ENCODE results near the gene MARF1.
"Not testable (repeated sequence)": the region's sequence is repeated elsewhere in the genome, so short reads cannot be mapped to it uniquely, and the experiment has no call there.

MARF1 gene

GRCh38 chr16:15598648-15599190, 44.2 kb downstream of the MARF1 start:
- DNase-seq = no peak

GRCh38 chr16:15597822-15598647, 44.9 kb downstream of the MARF1 start:
- no peak for DNase-seq

DNA sequence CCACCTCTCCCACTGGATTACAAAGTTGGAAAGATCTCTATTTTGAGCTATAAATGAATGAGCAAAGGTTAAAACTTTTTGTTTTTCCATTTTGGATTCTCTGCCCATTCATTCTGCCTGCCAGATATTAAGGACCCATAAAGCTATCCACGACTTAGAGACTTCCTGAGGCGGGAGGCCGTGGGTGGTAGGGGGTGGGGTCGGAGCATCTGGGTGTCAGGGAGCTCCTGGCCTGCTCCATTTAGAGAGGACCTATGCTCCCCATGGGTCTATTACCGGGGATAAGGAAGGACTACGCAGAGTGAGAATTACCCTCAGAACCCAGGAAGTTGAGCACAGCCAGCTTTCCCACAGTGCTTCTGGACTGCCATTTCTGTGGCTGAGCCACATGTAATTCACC, 45.8 kb downstream of the MARF1 start:
- no peak for DNase-seq

- DNase-seq = no peak
Measured at GRCh38 chr16:15594711-15595320, 48.1 kb downstream of the MARF1 start.

- DNase-seq = no peak
Measured at GRCh38 chr16:15593235-15593634, 49.7 kb downstream of the MARF1 start.

DNA sequence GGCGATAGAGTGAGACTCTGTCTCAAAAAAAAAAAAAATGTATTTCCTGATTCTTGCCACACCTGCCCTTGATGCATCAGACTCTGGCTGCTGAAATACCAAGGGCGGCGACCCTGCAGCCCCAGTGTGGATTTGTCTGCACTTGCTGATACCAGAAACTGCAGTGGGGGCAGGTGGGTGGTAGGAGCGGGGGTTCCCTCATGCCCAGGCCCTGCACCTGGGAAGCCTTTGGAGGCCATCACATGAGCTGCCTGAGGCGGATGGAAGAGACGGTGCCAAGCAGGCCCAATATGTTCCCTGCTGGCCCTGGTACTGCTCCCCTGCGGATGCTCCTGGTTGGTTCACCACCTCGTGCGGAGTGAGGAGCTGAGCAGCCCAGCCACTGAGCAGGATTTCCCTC, 50.6 kb downstream of the MARF1 start:
- peak; percentile 43 for DNase-seq

DNA sequence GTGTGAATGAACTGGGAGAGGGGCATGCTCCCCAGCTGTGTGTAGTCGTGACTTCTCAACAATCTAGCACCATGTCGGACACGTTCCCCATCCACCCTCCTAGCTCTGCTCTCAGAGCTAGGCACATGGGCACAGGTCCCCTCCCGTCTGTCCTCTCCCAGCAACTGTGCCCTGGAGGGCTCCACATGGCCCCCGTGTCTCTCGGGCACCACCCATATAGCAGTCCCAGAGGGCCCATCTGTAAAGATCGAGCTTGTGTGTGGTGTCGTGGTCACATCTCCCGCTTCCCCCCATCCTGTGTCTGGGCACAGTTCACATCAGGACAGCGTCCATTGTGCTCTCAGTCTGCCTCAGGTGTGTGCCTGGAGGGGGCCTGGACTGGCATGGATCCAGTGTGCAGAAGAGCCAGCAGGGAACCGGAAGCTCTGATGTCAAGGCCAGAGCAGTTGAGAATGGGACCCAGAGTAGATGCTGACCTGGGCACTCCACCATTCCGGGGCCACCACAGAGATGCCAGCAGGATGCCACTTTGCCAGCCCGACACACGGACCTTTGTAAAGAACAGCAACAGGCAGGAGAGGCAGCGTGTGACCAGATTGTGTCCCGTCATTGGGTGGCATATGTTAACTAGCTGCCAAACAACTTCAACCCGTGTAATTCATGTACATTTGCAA, 55.7 kb downstream of the MARF1 start:
- DNase-seq = no peak

DNA sequence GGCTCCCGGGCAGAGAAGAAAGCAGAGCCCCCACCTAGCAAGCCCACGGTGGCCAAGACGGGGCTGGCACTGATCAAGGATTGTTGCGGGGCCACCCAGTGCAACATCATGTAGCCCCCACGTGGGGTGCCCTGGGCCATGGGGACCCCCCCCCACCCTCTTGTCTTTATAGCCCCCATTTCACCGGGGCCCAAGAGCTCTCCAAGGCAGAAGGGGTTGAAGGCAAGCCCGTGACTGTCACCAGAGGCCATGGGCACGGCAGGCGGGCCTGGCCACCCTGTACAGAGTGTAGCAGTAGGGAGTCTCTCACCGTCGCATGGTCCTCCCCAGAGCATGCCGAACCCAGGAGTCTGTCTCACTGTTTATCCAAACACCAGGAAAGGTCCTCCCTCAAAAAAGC, 56.2 kb downstream of the MARF1 start:
- DNase-seq = no peak

DNA sequence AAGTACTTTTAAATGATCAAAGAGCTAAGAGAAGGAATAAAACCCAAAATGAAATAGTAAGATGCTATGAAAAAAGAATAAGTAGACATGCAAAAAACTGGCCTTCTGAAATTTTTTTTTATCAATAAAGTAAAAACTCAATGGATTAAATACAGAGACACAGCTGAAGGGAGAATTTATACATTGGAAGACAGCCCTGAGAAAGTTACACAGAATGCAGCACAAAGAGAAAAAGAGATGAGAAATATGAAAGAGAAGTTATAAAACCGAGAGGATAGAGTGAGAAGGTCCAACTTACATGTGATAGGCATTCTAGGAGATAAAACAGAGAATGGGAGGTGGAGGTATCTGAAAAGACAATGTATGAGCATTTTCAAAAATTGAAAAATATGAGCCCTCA, 57.0 kb downstream of the MARF1 start:
- DNase-seq = no peak

DNA sequence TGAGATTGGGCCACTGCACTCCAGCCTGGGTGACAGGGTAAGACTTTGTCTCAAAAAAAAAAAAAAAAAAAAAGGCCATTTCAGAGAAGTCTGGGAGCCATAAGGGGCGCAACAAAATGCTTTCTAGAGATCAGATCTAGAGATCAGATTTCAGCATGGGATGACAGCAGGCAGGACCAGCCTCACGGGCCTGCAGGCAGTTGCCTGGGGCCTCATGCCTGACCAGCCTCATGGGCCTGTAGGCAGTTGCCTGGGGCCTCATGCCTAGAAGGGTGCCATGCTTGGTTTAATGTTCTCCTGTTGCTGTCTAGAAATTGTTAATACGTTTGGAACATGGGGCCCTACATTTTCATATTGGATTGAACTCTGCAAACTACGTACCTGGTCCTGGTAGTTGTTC, 59.4 kb downstream of the MARF1 start:
- DNase-seq = no peak

DNA sequence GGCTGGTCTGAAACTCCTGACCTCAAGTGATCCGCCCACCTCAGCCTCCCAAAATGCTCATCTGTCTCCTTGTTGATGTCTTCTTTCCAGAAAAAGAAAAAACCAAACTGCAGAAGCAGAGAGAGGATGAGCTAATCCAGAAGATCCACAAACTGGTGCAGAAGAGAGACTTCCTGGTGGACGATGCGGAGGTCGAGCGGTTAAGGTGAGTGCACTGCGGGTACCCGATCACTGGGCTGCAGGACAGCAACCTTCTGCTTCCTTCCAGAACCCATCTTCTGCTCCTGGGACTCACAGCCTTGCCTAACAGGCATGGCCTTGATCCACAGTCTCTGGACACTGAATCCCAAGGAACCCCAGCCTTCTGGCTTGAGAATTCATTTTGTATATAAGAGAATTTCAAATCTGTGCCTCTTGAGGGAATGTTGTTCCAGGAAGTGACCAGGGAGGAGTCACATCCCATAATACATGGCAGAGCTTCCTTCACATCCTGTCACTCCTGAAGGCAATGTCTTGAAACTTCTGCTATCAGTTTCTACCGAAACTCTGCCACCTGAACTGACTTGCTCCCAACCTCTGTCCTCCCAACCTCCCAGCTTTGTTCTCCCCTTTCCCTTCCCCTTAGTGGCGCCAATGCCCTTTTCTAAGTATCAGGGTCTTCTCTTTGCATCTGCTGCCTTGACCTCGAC, 61.7 kb downstream of the MARF1 start:
- no peak for DNase-seq

DNA sequence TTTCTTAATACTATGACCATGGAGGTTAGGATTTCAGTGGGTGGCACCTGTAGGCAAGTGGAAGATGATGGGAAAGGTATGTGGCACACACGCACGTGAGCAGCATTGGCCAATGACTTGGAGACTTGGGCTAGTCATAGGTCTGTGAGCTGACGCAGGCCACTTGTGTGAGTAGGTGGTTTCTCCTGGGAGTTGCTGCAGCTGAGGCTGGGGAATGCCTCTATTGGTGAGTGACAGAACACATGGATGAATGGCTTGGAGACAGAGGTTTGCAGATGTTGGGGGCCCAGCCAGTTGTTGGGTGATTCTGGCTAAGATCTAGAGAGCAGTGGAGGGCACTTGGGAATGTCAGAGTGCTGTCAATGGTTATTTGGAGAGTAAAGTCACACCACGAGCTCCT, 64.1 kb downstream of the MARF1 start:
- DNase-seq = no peak

DNA sequence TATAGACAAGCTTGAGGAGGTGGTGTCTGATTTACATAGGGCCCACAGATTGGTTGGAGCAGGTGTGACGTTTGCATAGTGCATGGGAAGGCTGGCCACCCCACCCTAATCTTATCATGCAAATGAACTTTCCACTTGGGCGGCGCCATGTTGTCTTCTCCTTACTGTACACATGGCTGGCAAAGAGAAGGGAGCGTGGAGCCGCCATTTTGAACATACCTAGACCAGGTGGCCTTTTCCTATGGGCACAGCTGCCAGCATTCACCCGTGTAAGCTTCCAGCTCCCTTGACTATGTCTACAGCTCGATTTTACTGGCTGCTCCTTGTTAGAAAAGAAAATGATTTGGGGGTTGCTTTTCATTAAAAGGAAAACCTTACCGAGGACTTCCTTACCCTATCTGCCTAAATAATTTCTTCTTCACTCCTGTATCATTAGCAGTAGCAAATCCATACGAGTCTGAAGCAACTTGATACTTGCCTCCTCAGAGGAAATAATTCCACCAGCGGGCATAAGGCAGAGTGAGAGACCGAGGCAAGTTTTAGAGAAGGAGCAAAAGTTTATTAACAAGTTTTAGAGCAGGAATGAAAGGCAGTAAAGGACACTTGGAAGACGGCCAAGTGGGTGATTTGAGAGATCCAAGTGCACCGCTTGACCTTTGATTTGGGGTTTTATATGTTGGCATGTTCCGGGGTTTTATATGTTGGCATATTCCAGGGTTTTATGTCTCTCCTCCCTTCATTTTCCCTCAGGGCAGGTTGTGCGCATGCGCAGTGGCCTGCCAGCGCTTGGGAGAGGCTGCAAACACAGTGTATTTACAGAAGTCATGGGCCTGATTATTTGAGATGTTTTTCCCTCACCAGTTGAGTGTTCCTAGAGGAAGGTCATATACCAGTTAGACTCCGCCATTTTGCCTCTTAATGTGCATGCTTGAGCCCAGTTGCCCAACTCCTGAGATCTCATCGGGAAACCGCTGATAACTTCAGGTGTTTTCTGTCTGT, 65.7 kb downstream of the MARF1 start:
- DNase-seq = no peak

DNA sequence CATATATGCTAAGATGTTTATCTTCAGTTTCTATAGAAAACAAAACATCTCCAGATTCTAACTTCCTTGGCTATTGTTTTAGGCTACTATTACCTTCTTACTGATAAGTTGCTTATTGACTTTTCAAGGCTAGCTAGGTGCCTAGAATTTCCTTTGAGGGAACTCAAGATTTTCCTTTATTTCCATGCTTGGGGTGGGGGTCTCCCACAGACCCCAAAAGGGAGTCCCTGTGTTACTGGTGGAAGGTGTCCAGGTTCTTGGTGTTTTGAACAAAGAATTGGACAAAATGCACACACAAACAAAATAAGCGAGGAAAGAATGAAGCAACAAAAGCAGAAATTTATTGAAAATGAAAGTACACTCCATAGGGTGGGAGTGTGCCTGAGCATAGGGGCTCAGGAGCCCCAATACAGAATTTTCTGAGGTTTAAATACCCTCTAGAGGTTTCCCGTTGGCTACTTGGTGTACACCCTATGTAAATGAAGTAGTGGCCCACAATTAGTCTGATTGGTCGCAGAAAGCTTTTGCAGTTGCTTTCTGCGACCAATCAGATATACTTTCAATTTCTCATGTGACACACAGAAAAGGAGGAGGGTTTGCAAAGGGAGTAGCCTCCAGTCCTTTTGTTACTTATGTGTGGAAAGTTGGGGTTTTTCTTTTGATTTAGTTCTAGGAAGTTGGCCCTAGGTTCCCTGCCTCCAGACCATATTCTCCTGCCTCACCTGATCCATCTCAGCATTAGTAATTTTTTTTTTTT, 67.5 kb downstream of the MARF1 start:
- no peak for DNase-seq

- no peak for DNase-seq
Measured at GRCh38 chr16:15574614-15574948, 68.4 kb downstream of the MARF1 start.

DNA sequence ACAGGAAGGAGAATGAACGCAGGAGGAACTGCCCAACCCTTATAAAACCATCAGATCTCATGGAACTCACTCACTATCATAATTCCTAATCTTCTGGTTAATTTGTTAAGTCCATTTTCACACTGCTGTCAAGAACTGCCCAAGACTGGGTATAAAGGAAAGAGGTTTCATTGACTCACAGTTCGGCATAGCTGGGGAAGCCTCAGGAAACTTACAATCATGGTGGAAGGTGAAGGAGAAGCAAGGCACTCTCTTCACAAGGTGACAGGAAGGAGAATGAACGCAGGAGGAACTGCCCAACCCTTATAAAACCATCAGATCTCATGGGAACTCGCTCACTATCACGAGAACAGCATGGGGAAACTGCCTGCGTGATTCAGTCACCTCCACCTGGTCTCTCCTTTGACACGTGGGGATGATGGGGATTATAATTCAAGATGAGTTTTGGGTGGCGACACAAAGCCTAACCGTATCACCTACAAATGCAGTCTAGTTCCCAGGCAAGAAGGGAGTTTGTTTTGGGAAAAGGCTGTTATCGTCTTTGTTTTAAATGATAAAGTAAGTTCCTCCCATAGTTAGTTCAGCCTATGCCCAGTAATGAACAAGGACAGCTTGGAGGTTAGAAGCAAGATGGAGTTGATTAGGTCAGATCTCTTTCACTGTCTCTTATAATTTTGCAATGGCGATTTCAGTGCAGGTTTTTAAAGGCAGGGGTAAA, 68.9 kb downstream of the MARF1 start:
- DNase-seq = not testable (repeated sequence)

DNA sequence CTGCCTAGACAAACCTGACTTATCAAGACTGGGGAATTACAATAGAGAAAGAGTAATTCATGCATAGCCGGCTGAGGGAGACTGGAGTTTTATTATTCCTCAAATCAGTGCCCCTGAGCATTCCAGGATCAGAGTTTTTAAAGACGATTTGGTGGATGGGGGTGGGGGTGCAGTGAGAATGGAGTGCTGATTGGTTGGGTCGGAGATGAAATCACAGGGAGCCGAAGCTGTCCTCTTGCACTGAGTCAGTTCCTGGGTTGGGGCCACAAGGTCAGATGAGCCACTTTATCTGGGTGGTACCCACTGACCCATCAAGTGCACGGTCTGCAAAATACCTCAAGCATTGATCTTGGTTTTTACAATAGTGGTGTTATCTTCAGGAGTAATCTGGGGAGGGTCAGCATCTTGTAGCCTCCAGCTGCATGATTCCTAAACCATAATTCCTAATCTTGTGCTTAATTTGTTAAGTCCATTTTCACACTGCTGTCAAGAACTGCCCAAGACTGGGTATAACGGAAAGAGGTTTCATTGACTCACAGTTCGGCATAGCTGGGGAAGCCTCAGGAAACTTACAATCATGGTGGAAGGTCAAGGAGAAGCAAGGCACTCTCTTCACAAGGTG, 69.6 kb downstream of the MARF1 start:
- no peak for DNase-seq

GRCh38 chr16:15572329-15573001, 70.5 kb downstream of the MARF1 start:
- no peak for DNase-seq

GRCh38 chr16:15571557-15571956, 71.4 kb downstream of the MARF1 start:
- DNase-seq = no peak

Measured in activated T-cell treated with anti-CD3 and anti-CD28 coated beads, Interleukin-2, amount 50 U/mL, for 1 hour (primary cell).